Mucosa of descending colon (tissue), 3 donors: ENCODE measurements around the gene CDKN2A. TPM values are rescaled to one million over a fixed set of nuclear protein-coding genes. Genes with fewer than 3 reads are reported as not detected.
A peak's percentile ranks its signal among the peaks of the same experiment; 100 is the strongest.

Experiments used
- ATAC-seq: fragments of 200-7000 bp; cut with Tn5 transposase; one replicate; pipeline ENCODE4 v1.9.1; 2020; ENCODE audit warnings: mild to moderate bottlenecking, moderate library complexity
- DNase-seq, 3 donors: peaks; one replicate each; pipeline ENCODE4 v3.0.0-alpha.2; 2020
- H3K36me3 ChIP-seq: fragments of 200-600 bp; one replicate; pipeline ENCODE4 v1.8.0; 2021; ENCODE audit warnings: low read depth, mild to moderate bottlenecking
- H3K4me1 ChIP-seq: fragments of 200-600 bp; one replicate; pipeline ENCODE4 v1.8.0; 2021; ENCODE audit warnings: low read depth, mild to moderate bottlenecking
- H3K4me3 ChIP-seq: fragments of 200-600 bp; one replicate; pipeline ENCODE4 v1.8.0; 2021; ENCODE audit warnings: mild to moderate bottlenecking
- H3K9me3 ChIP-seq: fragments of 200-600 bp; one replicate; pipeline ENCODE4 v1.8.0; 2021; ENCODE audit warnings: mild to moderate bottlenecking
- CTCF ChIP-seq: fragments of 200-600 bp; IDR thresholded peaks from one replicate; pipeline ENCODE4 v1.8.0; 2022; ENCODE audit warnings: antibody characterized with exemption, mild to moderate bottlenecking
- intact Hi-C, 2 donors: fragments of 100-400 bp; cut with DNase I in 1 of 2; cut with micrococcal nuclease in 1 of 2; formaldehyde crosslinking; loops; one replicate each; pipeline versions ENCODE4 v1.11.0 to v1.11.1; 2022; cut with DNase I, micrococcal nuclease
- total RNA-seq, 3 donors: library from RNA; stranded (reverse); fragmentation: NEBNext Ultra II Directional in 2 of 3; extraction: Animal tissue kit (Norgen Biotek cat#: 25700) in 2 of 3; gene quantifications; one replicate each; pipeline versions ENCODE4 v1.2.1 to v1.2.4, GENCODE V29; 2021 to 2023
- donor health status: DM: no; HTN: no; CAD: no; lungs with moderate emphysema.
- donor health status: DM: no; HTN: no; CAD: no.
- donor health status: DM: no; HTN: yes; CAD: no.

CDKN2A gene
- total RNA-seq, 3 donors from 2014 or later: 1.0 to 3.6 (median 1.2) TPM

- ATAC-seq: peak; percentile 73
- Histone ChIP-seq H3K4me1 (peaks cover 13% of the 10 kb centered on the region), H3K36me3 (no peaks in the 10 kb centered on the region), H3K9me3 (no peaks in the 10 kb centered on the region), H3K4me3 (no peak overlapping the region)
- intact Hi-C loops: no loop called here
- peak in 1 of 3 donors; percentile 28 for DNase-seq
- TF ChIP-seq CTCF: no peak
These were observed 19.3 kb downstream of the CDKN2A start for GRCh38 chr9:21974722-21975409.

- intact Hi-C loops: no loop called here
- TF ChIP-seq CTCF: no peak
- peaks cover 13% of the 10 kb centered on the region for H3K4me1 ChIP-seq
- no peaks in the 10 kb centered on the region for H3K9me3 ChIP-seq
- H3K36me3 ChIP-seq: no peaks in the 10 kb centered on the region
- H3K4me3 ChIP-seq: no peak overlapping the region
- ATAC-seq (no peak), DNase-seq (no peak)
These were observed 19.9 kb downstream of the CDKN2A start for GRCh38 chr9:21974343-21974721.

- no peak overlapping the region for H3K4me3 ChIP-seq
- H3K4me1 ChIP-seq: peaks cover 18% of the 10 kb centered on the region
- DNase-seq: no peak
- no peaks in the 10 kb centered on the region for H3K9me3 ChIP-seq
- no peaks in the 10 kb centered on the region for H3K36me3 ChIP-seq
- intact Hi-C loops: no loop called here
- ATAC-seq: no peak
- no peak for TF ChIP-seq CTCF
These were observed 21.8 kb downstream of the CDKN2A start for GRCh38 chr9:21972361-21972760.

- intact Hi-C loops: no loop called here
- DNase-seq (no peak), ATAC-seq (no peak)
- no peaks in the 10 kb centered on the region for H3K36me3 ChIP-seq
- H3K4me3 ChIP-seq: no peak overlapping the region
- no peak for TF ChIP-seq CTCF
- no peaks in the 10 kb centered on the region for H3K9me3 ChIP-seq
- peaks cover 18% of the 10 kb centered on the region for H3K4me1 ChIP-seq
These were observed 23.2 kb downstream of the CDKN2A start for GRCh38 chr9:21970800-21971640.

- ATAC-seq: no peak
- H3K36me3 ChIP-seq: no peaks in the 10 kb centered on the region
- TF ChIP-seq CTCF: no peak
- intact Hi-C loops: no loop called here
- no peaks in the 10 kb centered on the region for H3K9me3 ChIP-seq
- DNase-seq: no peak
- peaks cover 22% of the 10 kb centered on the region for H3K4me1 ChIP-seq
- no peak overlapping the region for H3K4me3 ChIP-seq
These were observed 24.0 kb downstream of the CDKN2A start for GRCh38 chr9:21969951-21970799.
